HEK293T (cell line): Measurements from ENCODE around the gene ADIPOQ.

ENCODE experiments used
- ARNT ChIP-seq: fragments of 450-650 bp; IDR thresholded peaks from 2 replicates; pipeline ENCODE4 v1.6.1; 2017; ENCODE audit warnings: mild to moderate bottlenecking
- BHLHE40 ChIP-seq: fragments of 450-650 bp; IDR thresholded peaks from 2 replicates; pipeline ENCODE4 v1.6.1; 2016; ENCODE audit warnings: mild to moderate bottlenecking, moderate library complexity, borderline replicate concordance
- CTBP1 ChIP-seq: fragments of 450-650 bp; IDR thresholded peaks from 2 replicates; pipeline ENCODE4 v1.6.1; 2016; ENCODE audit warnings: borderline replicate concordance
- ELF4 ChIP-seq: fragments of 450-650 bp; IDR thresholded peaks from 2 replicates; pipeline ENCODE4 v1.6.1; 2017; ENCODE audit warnings: antibody characterized with exemption
- FOXA1 ChIP-seq: fragments of 450-650 bp; IDR thresholded peaks from 2 replicates; pipeline ENCODE4 v1.6.1; 2016; ENCODE audit warnings: mild to moderate bottlenecking
- FOXK2 ChIP-seq: fragments of 450-650 bp; IDR thresholded peaks from 2 replicates; pipeline ENCODE4 v1.6.1; 2016; ENCODE audit warnings: mild to moderate bottlenecking
- FOXM1 ChIP-seq: fragments of 450-650 bp; IDR thresholded peaks from 2 replicates; pipeline ENCODE4 v1.6.1; 2017; ENCODE audit warnings: mild to moderate bottlenecking, borderline replicate concordance
- HDGF ChIP-seq: fragments of 450-650 bp; IDR thresholded peaks from 2 replicates; pipeline ENCODE4 v1.6.1; 2017; ENCODE audit warnings: antibody characterized with exemption, borderline replicate concordance
- L3MBTL2 ChIP-seq: fragments of 450-650 bp; conservative IDR thresholded peaks from 2 replicates; pipeline ENCODE4 v1.6.1; 2016; ENCODE audit warnings: mild to moderate bottlenecking
- NFRKB ChIP-seq: fragments of 450-650 bp; IDR thresholded peaks from 2 replicates; pipeline ENCODE4 v1.6.1; 2016; ENCODE audit warnings: mild to moderate bottlenecking, moderate library complexity
- SP1 ChIP-seq: fragments of 450-650 bp; IDR thresholded peaks from 2 replicates; pipeline ENCODE4 v1.6.1; 2017
- SUZ12 ChIP-seq: fragments of 450-650 bp; IDR thresholded peaks from 2 replicates; pipeline ENCODE4 v1.6.1; 2016; ENCODE audit warnings: mild to moderate bottlenecking
- TARDBP ChIP-seq: fragments of 450-650 bp; IDR thresholded peaks from 2 replicates; pipeline ENCODE4 v1.6.1; 2016
- ZNF384 ChIP-seq: fragments of 450-650 bp; IDR thresholded peaks from 2 replicates; pipeline ENCODE4 v1.6.1; 2016

DNA sequence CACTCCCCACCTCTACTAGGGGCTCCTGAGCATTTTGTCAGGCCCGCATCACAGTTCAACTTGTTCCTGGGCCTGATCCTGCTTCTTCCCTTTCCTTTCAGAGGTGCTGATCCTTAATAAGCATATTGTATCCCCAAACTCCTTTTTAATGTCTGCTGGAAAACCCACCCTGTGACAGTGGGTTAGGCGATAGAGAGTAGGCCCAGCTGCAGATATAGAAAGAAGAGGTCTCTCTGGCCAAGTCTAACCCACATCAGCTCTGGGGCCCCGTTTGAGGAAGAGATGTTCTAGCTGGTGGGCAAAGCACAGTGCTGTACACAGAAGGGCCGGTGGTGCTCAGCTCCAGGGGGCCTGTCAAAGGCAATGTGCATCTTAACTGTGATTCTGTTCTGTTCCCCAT, 53.5 kb downstream of the ADIPOQ start:
- TF ChIP-seq SP1 (no peak), ARNT (no peak), HDGF (no peak), FOXA1 (no peak), TARDBP (no peak), ZNF384 (no peak), L3MBTL2 (no peak), FOXM1 (no peak), SUZ12 (no peak), CTBP1 (no peak), BHLHE40 (no peak), NFRKB (no peak), FOXK2 (no peak), ELF4 (no peak)
